ENCODE data around the gene ARHGAP24.

ARHGAP24 gene

GRCh38 chr4:85747882-85748491 is 273.0 kb downstream of the ARHGAP24 start:
- DNase-seq: peak; percentile 83

DNA sequence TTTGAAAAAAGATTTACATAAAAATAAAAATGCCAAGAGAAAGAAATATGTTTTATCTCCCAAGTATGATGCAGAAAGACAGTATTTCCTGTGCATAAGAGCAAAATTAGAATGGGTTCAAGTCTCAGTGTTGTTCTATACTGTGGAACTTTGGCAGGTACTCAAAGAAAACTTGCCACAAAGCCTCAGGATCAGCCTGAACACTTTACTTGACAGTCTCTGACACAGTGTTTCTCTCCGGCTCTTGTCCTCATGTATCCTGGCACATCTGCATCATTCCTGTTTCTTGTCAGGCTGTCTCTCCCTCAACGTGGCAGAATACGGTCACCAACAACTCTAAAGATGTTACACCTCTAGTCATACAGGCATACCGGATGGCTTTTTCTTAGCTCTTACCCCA is 273.7 kb downstream of the ARHGAP24 start:
- DNase-seq: no peak

DNA sequence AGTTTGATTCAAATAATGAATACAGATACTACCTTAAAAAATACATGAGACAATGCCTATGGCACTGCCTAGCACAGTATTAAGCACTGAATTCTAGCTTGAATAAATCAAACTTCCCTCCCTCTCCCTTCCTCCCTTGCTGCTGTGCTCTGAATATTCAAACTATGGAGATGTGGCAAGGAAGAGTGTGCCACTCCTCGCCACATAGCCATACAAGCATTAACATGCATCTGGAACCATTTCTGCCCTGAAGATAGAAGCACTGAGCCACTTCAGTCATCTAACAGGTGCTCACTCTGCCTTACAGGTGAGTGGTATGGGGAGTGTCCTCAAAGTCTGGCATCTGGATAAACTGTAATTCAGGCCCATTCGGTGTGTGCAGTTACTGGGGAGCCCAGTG is 276.9 kb downstream of the ARHGAP24 start:
- no peak for DNase-seq

GRCh38 chr4:85755285-85755684 is 280.3 kb downstream of the ARHGAP24 start:
- no peak for DNase-seq

- no peak for DNase-seq
Measured at GRCh38 chr4:85756938-85757337, 282.0 kb downstream of the ARHGAP24 start.

DNA sequence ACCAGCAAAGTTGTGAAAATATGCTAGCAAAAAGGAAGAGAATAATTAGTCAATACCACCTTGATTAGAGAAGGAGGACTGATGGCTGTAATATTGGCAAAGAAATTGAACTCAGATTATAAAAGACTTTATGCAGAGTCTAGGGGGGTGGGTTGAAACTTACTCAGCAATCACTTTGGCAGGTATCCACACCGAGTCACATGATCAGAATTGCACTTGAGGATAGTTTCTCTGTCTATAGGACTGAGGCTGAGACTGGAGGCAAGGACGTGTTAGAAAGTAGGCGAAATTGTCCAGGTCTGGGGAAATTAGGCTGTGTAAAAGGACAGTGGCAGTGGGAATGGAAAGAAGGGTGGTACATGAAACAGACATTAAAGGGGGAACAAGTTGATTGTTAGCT is 284.4 kb downstream of the ARHGAP24 start:
- no peak for DNase-seq

GRCh38 chr4:85760511-85760910 is 285.6 kb downstream of the ARHGAP24 start:
- no peak for DNase-seq

DNA sequence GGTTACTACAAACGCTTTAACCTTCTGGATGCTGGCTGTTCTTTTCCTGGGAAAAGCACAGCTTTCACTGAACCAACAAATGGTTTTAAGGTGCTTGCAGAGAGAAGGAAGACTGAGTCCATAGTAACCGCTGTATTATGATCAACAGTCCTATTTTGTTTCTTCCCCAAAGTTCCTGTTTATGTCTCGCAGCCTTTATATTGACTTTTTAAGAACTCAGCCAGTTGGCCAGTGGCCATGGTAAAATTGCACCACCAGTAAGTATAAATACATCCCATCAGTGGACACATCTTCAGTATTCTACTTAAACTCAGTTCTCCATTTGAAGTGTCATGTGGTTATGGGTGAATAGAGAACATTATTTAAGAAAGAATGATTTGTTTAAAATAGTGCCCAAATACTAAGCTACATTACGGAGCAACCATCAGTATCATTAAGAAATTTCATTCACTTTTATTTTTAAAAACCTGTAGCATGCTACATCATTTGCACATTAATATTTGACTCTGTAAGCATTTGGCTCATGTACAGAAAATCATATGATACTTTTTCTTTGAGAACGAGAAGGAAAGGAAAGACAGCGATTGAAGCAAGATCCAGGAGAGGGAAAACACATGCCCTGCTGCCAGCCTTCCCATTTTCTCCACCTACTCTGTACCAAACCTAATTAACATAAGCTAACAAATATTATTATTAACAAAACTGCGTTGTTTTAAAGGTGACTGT is 287.0 kb downstream of the ARHGAP24 start:
- DNase-seq: no peak

DNA sequence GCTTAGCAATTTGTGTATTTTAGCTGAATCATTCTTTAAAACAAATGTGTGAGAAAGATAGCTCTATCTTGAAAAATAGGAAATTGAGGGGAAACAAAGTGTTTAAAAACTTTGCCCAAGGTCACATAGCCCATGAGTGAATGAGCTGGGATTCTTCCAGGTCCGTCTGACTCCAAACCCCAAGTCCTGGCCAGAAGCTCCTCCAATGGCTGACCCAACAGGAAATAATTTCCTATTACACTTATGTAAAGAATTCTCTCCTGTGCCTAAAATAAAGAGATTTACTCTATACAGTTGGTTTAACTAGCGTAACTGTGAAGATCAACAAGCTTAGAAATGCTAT is 287.6 kb downstream of the ARHGAP24 start:
- no peak for DNase-seq

DNA sequence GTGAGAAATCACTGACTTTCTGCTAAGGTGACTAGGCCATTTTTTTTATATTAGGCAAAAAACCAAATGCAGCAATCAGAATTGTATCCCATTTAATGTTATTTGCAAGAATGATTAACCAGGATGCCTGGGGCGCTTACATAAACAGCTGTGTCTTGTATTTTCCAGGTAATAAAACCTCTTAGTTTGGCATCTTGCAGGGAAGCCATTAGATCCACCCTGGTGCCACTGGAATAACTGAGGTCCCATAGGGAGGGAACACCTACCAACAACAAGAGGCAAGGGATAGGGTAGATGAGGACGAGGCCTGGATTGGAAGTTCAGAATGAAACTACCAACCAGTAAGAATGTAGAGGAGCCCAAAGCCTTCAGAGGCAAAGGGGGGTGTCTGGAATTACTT is 288.3 kb downstream of the ARHGAP24 start:
- DNase-seq: no peak

GRCh38 chr4:85767649-85768048 is 292.7 kb downstream of the ARHGAP24 start:
- no peak for DNase-seq

GRCh38 chr4:85769009-85769408 is 294.1 kb downstream of the ARHGAP24 start:
- no peak for DNase-seq

DNA sequence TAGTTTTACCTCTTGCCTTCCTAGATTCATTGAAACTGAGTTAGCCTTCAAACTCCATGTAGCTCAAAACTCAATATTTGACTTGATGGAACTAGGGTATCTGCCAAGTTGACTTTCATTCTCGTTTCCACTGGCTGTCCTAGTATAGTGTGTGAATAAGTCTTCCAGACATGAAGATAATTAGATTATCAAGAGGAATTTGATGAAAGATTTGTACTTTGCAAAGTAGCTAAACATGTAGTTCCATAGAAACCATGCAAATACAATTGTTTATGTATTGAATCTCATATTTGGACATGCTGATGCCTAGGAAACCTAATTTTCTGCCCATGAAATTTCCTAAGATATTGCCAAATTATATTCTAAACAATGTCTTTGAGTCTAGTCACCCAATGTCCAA is 297.5 kb downstream of the ARHGAP24 start:
- no peak for DNase-seq

DNA sequence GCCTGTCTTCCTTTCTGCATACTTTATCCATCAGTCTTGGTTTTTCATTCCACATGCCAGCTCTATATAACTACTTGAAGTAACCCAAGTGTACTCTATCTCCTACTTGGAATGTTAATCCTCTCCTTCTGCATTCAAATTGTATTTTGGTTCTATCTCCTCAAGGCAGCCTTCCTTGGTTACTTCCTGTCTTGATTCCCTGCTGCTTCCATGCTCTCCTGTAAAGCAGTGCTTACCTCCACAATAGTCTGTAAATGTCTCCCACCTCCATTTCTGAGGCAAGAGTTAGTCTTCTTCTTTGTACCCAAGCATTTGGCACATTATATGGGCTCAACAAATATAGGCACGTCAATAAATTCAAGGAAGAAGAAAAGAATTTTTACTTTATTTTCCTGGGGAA is 298.4 kb downstream of the ARHGAP24 start:
- no peak for DNase-seq

GRCh38 chr4:85774000-85774399 is 299.1 kb downstream of the ARHGAP24 start:
- DNase-seq: peak; percentile 50

DNA sequence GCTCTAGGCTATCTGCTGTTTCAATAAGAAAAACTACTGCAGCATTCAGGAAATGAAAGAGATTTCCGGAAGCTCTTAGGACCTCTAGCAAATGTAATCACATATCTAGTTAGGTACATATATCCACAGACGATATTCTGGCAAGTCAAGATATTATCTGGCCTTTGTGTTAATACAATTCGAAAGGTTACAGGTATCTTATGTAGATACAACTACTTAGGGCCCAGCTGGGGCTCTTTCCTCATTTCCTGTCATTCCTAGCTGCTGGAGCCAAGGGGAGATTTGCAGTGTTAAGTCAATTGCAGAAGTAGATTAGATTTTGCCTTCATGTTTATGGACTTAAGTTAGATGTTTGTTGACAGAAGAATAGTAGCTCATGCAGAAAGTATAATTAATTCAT is 299.5 kb downstream of the ARHGAP24 start:
- peak; percentile 55 for DNase-seq

DNA sequence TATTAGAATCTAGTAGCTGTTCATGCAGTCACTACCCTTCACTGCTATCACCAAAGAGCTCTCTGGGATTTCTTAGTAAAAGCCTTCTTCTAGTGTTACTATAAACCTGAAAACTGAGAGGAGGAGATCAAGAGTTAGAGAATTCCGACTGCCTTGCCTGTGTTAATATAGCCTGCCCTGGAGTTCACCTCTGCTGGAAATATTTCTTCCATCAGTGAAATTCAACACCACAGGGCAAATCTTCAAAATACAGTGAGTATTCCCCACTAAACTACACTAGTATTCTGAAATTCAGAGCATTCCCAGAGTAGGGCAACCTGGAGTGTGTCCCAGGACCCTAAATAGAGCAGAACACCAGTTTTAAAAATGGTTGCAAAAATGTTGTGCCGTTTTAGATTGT is 301.1 kb downstream of the ARHGAP24 start:
- DNase-seq: no peak

DNA sequence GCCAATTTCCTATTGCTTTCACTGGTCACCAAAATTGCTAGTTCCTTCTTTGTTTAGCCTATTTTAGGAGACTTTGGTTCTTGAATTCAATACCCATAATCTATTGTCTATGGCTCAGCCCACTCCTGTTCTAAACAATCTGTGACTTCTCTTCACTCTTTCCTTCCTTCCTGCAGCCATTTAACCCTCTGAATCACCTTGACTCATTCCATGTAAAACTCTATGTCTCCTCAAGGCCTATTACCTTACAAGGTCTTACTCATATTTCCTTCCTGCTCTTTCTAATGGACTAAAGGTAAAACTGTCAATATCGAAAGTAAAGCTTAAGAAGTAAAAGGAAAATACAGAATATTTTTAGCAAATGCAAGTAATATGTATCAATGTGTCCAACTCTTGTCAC is 301.6 kb downstream of the ARHGAP24 start:
- DNase-seq: no peak

GRCh38 chr4:85777908-85778631 is 303.1 kb downstream of the ARHGAP24 start:
- no peak for DNase-seq

- DNase-seq: no peak
Measured at GRCh38 chr4:85778632-85779131, 303.7 kb downstream of the ARHGAP24 start.

DNA sequence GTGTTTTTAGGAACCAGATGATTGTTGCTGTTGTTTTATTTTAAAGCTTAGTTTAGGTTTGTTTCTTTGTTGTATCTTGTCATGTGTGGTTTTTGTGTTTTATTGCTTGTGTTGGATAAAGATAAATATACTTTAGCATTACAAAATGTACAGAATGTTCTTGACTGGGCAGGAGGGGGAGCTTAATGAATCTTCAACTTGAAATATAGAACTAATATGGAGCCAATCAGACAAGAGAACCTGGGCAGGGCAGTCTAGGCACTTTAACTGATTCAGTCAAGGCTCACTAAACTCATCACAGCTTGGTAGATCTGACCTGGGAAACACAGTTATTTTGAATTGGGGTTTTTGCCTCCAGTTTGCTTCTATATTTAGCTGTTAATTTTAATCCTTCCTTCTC is 304.2 kb downstream of the ARHGAP24 start:
- no peak for DNase-seq

DNA sequence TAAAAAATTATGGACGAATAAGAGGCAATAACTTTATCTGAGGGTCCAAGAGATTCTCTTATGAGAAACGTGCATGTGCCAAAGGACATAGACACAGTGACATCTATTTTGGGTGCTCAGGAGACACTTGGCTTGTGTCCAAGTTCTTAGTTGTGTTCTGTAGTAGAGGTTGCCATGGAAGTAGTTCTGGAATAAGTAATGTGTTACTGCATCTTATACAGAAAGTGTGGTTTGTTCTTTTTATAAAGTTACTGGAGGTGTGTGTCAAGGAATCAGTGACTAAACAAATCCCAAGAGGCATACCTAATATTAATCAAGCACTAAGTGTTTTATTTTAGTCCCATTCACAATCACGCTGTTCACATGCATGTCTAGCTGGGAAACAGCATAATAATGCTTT is 305.7 kb downstream of the ARHGAP24 start:
- no peak for DNase-seq

DNA sequence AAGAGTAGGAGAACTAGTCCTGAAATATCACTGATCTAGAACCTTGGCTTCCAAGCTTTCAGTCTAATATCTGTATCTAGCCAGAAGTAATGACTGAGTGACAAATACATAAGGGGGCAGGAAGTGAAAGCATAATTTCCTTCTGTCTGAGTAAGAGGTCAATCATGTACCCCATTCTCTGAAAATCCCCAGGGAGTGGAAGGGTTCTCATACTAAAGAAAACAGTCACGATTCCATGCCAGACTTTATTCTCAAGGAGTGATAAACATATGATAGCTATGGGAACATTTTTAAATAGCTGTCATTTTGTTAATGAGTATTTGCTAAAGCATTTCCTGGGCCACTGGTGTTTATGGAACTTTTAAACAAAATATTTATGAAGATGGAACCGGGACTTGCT is 308.5 kb downstream of the ARHGAP24 start:
- DNase-seq: no peak

DNA sequence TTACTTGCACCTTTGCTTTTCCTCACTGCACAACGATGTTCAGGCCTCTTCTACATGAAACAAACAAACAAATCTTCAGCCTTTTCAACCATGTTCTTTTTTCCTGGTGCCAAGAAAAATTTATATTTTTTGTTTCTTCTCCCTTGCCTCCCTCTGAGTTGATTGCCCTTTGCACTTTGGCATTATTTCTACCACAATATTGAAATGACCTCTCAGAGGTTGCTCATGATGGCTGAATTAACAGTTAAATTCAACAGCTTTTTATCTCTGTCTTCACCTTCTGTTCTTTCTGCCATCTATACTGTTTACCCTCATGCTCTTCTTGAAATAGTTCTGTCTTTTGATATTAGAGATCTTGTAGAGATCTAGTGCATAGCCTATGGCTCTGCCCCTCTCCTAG is 308.9 kb downstream of the ARHGAP24 start:
- DNase-seq: no peak

Measured in DMS153 (cell line).